GM04503 (cell line): Measurements from ENCODE around the gene FAM168B.

Experiments used
- DNase-seq: peaks from one replicate; pipeline ENCODE4 v3.0.0-alpha.2; 2012; ENCODE audit warnings: low read depth

The FAM168B gene

DNA sequence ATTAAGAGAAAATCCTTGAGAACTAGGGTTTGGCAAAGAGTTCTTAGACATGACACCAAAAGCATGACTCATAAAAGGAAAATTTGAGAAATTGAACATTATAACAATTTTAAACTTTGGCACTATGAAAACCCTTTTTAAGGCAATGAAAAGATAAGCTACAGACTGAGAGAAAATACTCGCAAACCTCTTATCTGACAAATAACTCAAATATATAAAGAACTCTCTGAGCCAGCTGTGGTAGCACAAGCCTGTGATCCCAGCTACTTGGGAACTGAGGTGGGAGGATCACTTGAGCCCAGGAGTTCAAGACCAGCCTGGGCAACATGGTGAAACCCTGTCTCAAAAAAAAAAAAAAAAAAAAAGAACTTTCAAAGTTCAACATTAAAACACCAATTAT lies 70.5 kb downstream of the FAM168B start:
- no peak for DNase-seq

DNA sequence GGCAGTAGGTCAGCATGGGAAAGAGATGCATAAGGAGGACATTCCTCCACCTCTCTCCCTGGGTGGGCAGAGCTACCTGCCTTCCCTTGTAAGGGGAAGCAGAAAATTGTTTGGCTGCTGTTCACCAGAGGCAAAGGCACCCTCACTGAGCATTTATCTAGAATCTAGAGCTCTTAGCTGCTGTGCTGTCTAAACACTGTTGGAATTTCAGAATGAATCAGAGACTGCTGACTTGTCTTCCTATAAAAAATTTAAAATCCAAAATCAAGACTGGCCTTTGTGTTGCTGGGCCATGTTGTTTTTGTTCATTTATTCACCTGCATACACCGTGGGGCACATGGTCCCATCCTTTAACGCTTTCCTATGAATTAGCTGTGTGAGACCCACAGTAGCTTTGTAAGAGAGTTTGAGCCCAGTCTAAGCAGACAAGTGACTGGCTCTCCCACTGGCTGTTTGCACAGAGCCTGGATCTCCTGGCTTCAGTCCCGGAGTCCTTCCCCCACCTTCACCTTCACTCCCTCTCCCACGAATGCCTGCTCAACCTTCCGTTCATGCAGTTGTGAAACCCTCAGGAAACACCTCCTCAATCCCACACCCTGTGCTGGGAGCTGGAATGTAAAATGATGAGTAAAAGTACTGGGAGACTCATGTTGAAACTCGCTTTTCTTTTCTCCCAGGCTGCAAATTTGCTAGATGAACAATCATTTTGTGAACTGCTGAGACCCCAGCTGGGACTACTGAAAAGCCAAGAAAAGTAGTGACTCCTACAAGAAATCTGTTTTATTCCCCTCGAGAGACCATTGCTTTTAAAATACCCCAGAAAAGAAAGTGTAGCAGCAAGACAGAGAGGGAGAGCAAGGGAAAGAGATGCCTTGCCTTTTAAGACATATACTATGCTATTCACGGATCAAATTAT lies 76.2 kb downstream of the FAM168B start:
- no peak for DNase-seq

DNA sequence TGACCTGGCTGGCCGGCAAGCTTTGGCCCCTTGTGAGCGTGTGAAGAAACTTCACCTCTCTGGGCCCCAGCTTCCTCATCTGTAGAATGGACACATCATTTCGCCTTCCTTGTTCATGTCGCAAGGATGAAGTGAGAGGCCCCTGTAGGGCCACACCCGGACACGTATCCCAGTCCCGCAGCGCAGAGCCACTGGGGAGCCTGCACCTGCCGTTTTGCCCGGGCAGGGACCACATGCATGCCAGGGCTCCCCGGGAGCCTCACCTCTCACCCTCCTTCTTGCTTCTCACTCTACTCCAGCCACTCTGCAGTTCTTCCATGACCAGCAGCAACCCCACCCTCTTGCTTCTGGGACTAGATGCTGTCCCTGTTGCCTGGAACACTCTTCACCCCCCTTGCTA lies 77.5 kb downstream of the FAM168B start:
- DNase-seq: no peak

DNA sequence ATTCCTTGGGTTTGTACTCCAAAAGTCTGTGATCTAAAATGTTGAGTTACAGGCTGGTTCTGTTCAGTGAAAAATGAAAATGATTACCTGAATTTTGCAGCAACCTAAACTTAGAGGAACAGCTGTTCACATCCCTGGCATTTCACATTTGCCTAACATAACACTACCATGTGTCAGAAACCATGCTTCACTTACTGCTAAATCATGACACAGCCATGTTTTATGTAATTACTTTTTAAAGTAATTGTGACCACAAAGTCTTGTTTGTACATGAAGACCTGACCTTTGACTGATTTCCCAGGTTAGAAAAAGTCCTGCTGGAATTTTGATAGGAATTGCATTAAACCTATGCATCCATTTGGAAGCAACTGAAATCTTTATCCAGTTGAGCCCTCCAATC lies 79.1 kb downstream of the FAM168B start:
- no peak for DNase-seq

DNA sequence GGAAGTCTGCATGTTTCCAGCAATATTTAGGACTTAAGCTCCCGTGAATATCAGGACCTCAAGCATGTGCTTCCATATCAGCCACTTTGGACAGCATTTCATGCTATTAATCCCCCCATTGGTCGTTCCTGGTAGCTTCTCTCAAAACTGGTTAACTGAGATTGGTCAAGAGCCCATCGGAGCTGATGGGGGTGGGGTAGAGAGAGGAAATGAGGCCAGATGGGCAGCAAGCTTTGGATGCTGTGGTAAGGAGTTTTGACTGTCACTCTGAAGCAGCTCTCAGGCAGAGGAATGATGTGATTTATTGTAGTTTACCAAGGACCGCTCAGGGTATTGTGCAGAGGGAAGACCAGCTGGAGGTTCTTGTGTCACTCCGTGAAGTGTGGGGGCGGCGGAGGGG lies 81.8 kb downstream of the FAM168B start:
- DNase-seq: no peak

DNA sequence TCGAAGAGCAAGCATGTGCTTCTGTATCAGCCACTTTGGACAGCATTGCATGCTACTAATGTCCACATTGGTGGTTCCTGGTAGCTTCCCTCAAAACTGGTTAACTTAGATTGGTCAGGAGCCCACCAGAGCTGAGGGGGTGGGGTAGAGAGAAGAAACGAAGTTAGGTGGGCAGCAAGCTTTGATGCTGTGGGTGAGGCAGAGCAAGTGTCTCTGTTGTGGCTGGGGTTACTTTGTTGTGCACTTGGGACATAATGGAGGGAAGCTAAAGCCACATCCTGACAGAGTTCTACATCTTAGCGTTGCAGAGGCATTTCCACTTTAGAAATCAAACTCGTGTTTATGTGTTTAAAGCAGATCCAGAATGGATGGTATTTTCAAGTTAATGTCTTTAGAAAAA lies 82.7 kb downstream of the FAM168B start:
- no peak for DNase-seq

DNA sequence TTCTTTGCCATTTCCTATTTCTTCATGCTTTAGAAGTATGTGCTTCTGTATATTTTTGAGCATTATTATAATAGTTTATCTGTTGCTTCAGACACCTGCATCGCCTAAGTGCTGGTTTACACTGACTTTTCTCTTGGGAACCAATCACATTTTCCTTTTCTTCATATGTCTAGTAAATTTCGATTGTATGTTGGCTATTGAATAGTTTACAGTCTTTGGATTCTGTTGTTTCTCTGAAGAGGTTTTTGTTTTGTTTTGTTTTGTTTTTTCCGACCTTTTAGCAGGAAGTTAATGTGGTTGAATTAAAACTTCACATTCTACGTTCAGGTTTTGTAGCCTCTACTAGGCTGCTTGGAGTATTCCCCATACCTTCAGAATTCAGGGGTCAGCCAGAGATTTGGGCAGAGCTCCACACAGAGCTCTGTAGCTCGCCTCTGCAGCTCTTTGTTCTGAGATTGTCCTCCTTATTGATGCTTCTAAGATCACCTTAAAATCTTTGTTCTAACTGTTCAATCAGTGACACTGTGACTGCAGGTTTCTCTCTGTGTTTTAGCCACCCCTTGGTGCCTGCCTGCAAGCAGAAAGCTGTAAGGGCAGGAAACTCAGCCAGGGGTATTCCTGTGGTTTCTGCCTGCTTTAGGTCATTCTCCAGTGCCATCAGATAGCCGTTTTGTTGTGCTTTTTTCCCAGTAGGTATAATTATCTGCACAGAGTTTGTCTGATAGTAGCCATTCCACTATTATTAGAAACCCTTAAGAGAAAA lies 83.4 kb downstream of the FAM168B start:
- DNase-seq: no peak

DNA sequence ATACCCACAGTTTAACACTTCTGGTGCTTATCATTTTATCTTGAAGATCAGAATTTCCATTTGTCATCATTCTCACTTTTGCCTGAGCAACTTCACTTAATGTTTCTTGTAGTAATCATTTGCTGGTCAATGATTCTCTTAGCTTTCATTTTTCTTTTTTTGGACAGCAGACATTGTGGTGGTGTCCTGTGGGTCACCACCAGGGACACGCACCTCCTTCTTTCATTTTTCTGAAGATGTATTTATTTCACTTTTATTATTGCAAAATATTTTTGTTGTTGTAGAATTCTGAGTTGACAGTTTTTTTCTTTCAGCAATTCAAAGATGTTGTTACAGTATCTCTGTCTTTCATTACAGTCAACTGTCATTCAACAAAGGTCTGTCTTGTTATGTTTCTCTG lies 84.3 kb downstream of the FAM168B start:
- no peak for DNase-seq

DNA sequence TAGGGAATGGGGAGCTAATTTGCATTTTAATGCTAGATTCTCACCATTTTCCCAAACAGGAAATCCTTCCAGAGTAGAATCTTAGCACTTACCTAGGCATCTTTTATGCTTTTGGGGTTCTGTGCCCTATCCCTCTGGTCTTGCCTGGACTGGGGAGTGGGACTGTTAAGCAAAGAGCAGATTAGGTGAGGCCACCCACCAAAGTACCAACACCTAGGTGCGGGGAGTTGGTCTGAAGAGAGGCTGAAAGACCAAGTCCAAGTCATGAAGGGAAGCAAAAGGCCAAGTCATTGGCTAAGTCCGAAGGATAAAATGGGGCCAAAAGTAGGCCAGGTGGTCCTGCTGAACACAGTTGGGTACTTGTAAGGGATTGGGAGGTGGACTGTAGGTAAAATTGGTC lies 86.7 kb downstream of the FAM168B start:
- no peak for DNase-seq

DNA sequence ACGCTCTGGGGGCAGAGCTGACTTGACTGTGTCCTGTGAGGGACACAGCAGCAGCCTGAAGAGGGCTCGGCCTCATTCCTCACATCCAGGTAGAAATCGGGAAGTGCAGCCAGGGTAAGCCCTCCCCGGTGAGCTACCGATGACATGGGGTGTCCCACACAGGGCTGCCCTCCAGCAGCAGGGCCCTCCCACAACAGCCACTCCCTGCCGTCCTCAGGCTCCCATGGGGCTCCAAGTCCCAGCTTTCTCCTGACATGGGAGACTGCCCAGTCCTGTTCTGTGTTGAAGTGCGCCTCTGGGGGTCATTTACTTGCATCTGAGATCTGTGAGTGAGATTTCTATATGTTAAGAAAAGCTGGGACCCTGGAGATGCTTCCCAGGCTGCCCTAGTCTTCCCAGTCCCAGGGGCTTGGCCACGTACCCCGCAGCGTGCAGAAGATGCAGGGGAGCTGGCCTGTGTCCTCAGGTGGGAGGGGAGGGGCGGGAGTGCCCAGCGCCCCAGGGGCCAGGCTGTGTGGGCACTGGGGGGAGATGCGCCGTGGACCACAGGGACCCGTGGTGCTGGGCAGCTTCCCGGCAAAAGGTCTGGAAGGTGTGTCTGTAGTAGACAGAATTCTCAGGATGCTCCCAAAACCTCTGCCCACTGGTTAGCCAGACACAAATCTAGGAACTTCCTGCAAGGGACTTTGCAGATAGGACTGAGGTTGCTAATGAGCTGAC lies 87.9 kb downstream of the FAM168B start:
- no peak for DNase-seq

DNA sequence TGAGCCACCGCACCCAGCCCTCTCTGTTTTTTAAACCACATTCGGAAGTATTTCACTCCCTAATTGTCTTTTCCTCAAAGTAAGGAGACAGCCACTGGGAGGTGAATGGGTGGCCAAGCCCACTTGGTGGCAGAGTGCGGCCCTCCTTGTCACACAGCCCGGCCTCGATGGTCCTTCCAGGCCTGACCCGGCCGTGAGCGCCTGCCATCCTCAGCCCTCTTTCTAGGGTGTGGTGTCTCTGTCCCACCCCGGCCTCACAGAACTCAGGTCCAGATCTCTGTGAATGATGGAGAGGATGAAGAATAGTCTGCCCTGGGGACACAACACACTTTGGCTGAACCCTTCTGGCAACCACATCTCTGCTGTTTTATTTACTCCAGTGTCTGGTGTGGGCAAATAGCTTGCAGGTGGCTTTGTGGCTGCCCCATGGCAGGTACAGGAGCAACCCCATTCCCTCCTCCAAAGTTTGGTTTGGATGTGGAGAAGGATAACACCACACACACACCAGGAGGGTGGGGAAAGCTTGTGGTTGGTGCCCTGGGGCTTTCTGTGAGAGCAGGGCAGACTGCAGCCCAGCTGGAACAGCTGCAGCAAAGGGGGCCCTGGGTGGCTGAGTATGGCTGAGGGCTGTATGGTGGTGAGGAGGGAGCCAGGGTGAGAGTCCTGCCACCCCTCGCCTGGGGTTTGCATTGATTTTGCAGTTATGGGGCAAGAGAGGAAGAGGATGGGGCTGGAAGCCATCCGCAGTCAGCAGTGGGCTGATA lies 88.6 kb downstream of the FAM168B start:
- DNase-seq: no peak

DNA sequence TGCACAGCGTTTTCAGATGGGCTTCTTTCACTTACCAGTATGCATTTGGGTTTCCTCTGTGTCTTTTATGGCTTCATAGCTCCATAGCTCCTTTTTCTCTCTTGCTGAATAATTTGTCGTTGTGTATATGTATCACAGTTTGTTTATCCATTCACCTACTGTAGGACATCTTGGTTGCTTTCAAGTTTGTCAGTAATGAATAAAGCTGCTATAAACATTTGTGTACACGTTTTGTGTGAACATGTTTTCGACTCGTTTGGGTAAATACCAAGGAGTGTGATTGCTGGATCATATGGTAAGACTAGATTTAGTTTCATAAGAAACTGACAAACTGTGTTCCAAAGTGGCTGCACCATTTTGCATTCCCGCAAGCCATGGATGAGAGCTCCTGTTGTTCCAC lies 94.7 kb downstream of the FAM168B start:
- DNase-seq: no peak
